Measurements from ENCODE around the gene USP49.
"Not testable (repeated sequence)": the region's sequence is repeated elsewhere in the genome, so short reads cannot be mapped to it uniquely, and the experiment has no call there.

DNA sequence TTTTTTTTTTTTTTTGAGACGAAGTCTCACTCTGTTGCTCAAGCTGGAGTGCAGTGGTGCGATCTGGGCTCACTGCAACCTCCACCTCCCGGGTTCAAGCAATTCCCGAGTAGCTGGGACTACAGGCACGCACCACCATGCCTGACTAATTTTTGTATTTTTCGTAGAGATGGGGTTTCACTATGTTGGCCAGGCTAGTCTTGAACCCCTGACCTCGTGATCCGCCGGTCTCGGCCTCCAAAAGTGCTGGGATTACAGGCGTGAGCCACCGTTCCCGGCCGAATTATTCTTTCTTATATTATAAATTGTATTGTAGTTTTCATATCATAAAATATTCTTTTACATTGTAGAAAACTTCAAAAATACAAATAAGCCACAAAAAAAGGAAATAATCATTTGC is 47.7 kb upstream of the USP49 start:
- TF ChIP-seq CTCF (conservative IDR thresholded peaks at IDR 0.05; ENCODE audit: low read length); EZH2phosphoT487 (IDR thresholded peaks at IDR 0.05; ENCODE audit: borderline replicate concordance, low read depth, low read length): not testable (repeated sequence)

Data from OCI-LY7 (cell line).